Coronary artery (tissue), 2 donors: Measurements from ENCODE around the gene ERVK3-1.
A peak's percentile ranks its signal among the peaks of the same experiment; 100 is the strongest.
"Not testable (repeated sequence)": the region's sequence is repeated elsewhere in the genome, so short reads cannot be mapped to it uniquely, and the experiment has no call there.

ENCODE experiments used
- DNase-seq: peaks from one replicate; pipeline ENCODE4 v3.0.0-alpha.2; 2017; ENCODE audit warnings: low spot score
- H3K27ac ChIP-seq, 2 donors: fragments of 200-600 bp; sonication (generic); one replicate each; pipeline ENCODE4 v1.5.1; 2016 to 2019
- H3K4me3 ChIP-seq: fragments of 200-600 bp; sonication (generic); 2 replicates; pipeline ENCODE4 v1.5.1; 2016; ENCODE audit warnings: mild to moderate bottlenecking, moderate library complexity
- TF ChIP-seq, protein P1 (sequence below): fragments of 200-600 bp; sonication (generic); IDR thresholded peaks from one replicate; pipeline ENCODE4 v1.5.1; 2019; ENCODE audit warnings: antibody characterized with exemption

Gene ERVK3-1

DNA sequence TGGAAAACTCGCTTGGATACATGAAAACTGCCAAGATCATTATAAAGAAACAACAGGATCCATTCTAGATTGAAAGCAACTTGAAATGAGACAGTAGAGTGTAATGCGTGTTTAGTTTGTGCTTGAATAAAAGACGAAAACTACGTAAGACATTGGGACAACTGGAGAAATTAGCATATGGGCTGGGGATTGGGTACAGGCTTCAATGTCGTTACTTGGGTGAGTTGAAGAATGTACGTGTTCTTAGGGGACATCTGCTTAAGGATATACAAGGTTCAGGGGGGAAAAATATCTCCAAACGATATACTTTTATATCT lies 471 bp upstream of the ERVK3-1 start:
- no peak for DNase-seq
- Histone ChIP-seq H3K4me3 (peak overlapping the region; percentile 98), H3K27ac (peak overlapping the region; percentile 83 to 95)
- TF ChIP-seq, protein P1, sequence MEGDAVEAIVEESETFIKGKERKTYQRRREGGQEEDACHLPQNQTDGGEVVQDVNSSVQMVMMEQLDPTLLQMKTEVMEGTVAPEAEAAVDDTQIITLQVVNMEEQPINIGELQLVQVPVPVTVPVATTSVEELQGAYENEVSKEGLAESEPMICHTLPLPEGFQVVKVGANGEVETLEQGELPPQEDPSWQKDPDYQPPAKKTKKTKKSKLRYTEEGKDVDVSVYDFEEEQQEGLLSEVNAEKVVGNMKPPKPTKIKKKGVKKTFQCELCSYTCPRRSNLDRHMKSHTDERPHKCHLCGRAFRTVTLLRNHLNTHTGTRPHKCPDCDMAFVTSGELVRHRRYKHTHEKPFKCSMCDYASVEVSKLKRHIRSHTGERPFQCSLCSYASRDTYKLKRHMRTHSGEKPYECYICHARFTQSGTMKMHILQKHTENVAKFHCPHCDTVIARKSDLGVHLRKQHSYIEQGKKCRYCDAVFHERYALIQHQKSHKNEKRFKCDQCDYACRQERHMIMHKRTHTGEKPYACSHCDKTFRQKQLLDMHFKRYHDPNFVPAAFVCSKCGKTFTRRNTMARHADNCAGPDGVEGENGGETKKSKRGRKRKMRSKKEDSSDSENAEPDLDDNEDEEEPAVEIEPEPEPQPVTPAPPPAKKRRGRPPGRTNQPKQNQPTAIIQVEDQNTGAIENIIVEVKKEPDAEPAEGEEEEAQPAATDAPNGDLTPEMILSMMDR = no peak

DNA sequence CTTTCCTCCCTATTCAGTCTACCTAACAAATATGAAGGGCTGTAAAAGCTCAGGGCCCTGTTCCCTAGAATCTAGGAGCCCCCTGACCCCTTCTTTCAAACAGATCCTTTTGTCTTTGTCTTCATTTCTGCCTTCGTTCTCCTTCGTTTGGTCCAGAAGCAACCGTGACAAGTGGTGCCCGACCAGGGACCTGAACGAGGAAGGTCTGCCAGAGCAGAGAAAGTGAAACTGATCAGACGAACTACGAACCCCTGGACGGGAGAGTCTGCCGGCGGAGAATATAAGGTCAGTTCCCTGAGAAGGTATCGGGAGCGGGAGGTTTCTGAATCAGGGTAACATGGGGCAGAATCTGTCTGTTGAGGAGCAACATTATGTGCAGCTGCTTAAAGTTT lies 751 bp downstream of the ERVK3-1 start:
- DNase-seq = no peak
- peak overlapping the region; percentile 83 to 95 for H3K27ac ChIP-seq
- TF ChIP-seq, protein P1 = no peak
- peak overlapping the region; percentile 98 for H3K4me3 ChIP-seq

DNA sequence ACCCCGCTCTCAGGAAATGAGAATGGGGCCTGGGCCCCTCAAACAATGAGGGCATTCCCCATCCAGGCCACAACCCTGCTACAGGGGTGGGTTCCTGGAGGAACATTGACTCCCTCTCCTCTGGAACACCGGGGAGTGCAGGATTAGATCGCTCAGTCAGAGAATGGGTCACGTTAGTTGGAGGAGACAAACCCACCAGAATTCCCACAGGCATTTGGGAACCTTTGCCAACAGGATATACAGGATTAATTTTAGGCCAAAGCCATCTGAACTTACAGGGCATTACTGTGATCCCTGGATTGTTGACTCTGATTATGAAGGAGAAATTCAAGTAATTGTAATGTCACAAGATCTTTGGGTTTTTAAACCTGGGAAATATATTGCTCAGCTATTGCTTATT lies 2.6 kb downstream of the ERVK3-1 start:
- TF ChIP-seq, protein P1 = no peak
- Histone ChIP-seq H3K4me3 (no peak overlapping the region), H3K27ac (no peak overlapping the region)
- DNase-seq = no peak

DNA sequence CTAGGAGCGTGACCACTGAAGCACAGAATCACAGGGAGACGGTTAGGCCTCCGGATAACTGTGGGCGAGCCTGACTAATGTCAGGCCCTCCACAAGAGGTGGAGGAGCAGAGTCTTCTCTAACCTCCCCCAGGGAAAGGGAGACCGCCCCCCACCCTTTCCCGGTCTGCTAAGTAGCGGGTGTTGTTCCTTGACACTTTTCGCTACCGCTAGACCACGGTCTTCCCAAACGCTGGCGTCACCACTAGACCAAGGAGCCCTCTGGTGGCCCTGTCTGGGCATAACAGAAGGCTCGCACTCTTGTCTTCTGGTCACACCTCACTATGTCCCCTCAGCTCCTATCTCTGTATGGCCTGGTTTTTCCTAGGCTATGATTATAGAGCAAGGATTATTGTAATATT lies 5.5 kb downstream of the ERVK3-1 start:
- H3K27ac ChIP-seq, DNase-seq, H3K4me3 ChIP-seq: not testable (repeated sequence)

DNA sequence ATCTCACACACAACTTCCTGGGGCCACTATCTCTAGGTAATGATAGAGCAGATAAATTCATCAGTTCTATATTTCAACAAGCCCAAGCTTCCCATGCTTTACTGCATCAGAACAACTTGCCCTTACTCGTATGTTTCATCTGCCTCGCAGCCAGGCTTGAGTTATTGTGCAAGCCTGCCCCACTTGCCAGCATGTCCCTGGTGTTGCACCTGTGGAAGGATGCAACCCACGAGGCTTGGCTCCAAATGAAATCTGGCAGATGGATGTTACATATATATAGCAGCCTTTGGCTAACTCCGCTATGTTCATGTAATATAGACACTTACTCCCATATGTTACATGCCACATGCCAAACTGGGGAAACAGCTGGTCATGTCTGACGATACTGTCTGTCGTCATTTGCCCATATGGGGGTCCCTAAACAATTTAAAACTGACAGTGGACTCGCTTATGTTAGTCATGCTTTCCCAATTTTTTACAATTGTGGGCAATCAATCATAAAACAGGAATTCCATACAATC lies 6.2 kb downstream of the ERVK3-1 start:
- no peak for DNase-seq
- no peak overlapping the region for H3K4me3 ChIP-seq
- TF ChIP-seq, protein P1 = no peak
- H3K27ac ChIP-seq = no peak overlapping the region

DNA sequence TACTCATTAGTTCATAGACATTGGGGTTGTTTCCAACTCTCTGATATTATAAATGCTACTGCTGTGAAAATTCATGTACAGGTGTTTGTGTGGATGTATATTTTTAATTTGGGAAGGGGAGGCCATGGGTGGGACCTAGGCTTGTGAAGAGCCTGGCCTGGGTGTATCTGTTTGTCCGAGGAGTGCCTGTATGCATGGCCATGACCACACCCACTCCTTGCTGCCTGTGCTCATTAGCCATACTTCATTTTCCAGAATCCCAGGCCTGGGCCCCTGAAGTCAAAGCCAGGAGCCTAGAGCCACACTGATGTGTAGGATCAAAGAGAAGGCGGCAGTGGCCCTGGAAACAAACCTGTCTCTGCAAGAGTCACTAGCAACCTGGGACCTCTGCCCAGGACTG lies 10.4 kb downstream of the ERVK3-1 start:
- TF ChIP-seq, protein P1 = no peak
- DNase-seq = no peak
- Histone ChIP-seq H3K4me3 (no peak overlapping the region), H3K27ac (no peak overlapping the region)

DNA sequence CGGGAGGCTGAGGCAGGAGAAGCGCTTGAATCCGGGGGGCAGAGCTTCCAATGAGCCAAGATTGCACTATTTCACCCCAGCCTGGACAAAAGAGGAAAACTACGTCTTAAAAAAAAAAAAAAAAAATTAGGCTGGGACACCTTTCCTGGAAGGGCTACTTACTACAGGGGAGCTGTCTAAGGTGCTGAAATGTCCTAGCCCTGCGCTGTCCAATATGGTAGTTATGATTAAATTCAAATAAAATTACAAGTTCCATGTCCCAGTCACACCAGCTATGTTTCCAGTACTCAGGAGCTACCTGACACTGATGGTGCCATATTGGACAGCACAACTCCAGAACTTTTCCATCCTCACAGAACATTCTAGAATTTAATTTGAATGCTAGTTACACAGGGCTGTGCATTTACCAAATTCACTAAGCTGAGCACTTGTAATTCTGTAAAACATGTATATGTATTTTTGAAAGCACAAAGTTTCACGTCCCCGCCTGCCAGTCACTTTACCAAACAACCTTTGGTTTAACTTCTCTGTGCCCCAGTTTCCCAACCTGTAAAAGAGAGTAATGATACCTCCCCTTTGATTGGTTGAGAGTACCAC lies 12.4 kb downstream of the ERVK3-1 start:
- no peak overlapping the region for H3K4me3 ChIP-seq
- no peak for DNase-seq

More for the DNA sequence above, 12.4 kb downstream of the ERVK3-1 start:
- TF ChIP-seq, protein P1 = no peak
- no peak overlapping the region for H3K27ac ChIP-seq
